Heart right ventricle (tissue), 16 donors: ENCODE data around the gene NCOA4. TPM values are rescaled to one million over a fixed set of nuclear protein-coding genes. Genes with fewer than 3 reads are reported as not detected.

Experiments
- ATAC-seq, 8 donors: fragments of 200-7000 bp; cut with Tn5 transposase; one replicate each; pipeline ENCODE4 v1.9.1; 2020; ENCODE audit warnings: mild to moderate bottlenecking in 8 of 8, moderate library complexity in 8 of 8, moderate number of reproducible peaks in 1 of 8
- DNase-seq, 2 donors: peaks; one replicate each; pipeline ENCODE4 v3.0.0-alpha.2; 2020
- H3K27ac ChIP-seq, 10 donors: fragments of 200-600 bp; sonication (generic) in 2 of 10; one replicate each; pipeline versions ENCODE4 v1.5.0 to v1.8.0; 2020 to 2022; ENCODE audit warnings: mild to moderate bottlenecking in 3 of 10
- H3K27me3 ChIP-seq, 7 donors: fragments of 200-600 bp; one replicate each; pipeline ENCODE4 v1.8.0; 2021 to 2022; ENCODE audit warnings: mild to moderate bottlenecking in 2 of 7
- H3K36me3 ChIP-seq, 9 donors: fragments of 200-600 bp; sonication (generic) in 1 of 9; one replicate each; pipeline versions ENCODE4 v1.5.0 to v1.8.0; 2020 to 2022; ENCODE audit warnings: mild to moderate bottlenecking in 2 of 9
- H3K4me1 ChIP-seq, 9 donors: fragments of 200-600 bp; sonication (generic) in 1 of 9; one replicate each; pipeline versions ENCODE4 v1.5.0 to v1.8.0; 2020 to 2022; ENCODE audit warnings: mild to moderate bottlenecking in 4 of 9
- H3K4me3 ChIP-seq, 10 donors: fragments of 200-600 bp; sonication (generic) in 2 of 10; one replicate each; pipeline versions ENCODE4 v1.5.0 to v1.8.0; 2020 to 2022; ENCODE audit warnings: mild to moderate bottlenecking in 7 of 10, moderate library complexity in 2 of 10
- H3K9me3 ChIP-seq, 11 donors: fragments of 200-600 bp in 10 of 11; sonication (generic) in 2 of 11; one replicate each; pipeline versions ENCODE4 v1.5.0 to v1.8.0; 2013 to 2022; ENCODE audit warnings: mild to moderate bottlenecking in 2 of 11, control low read depth in 1 of 11, moderate library complexity in 1 of 11
- CTCF ChIP-seq, 9 donors: fragments of 200-600 bp; sonication (generic) in 2 of 9; IDR thresholded peaks; one replicate each; pipeline versions ENCODE4 v1.5.0 to v1.8.0; 2021 to 2022; ENCODE audit warnings: antibody characterized with exemption in 9 of 9, mild to moderate bottlenecking in 5 of 9, moderate library complexity in 1 of 9
- WGBS, 2 donors: extraction: QIAGEN DNeasy Blood & Tissue Kit; methylation state at CpG; one replicate each; pipeline ENCODE4 v1.1.7; 2013; ENCODE audit warnings: inconsistent platforms in 1 of 2; 5-methylcytosine and 5-hydroxymethylcytosine counted together
- intact Hi-C, 10 donors: fragments of 100-400 bp; cut with DNase I; formaldehyde crosslinking; loops; one replicate each; pipeline versions ENCODE4 v1.11.1 to v1.14.2; 2022
- polyA plus RNA-seq, 2 donors: library from polyadenylated mRNA; stranded (reverse); fragments of 200-250 nt; gene quantifications; one replicate each; pipeline ENCODE4 v1.2.3, GENCODE V29; 2013
- total RNA-seq, 10 donors: library from RNA; stranded (reverse); fragmentation: NEBNext Ultra II Directional in 3 of 10; extraction: Animal tissue kit (Norgen Biotek cat#: 25700) in 3 of 10; gene quantifications; one replicate each; pipeline versions ENCODE4 v1.2.1 to v1.2.4, GENCODE V29; 2021 to 2023
- donor health status: Arrhythmogenic right ventricular cardiomyopathy.
- donor health status: ischemic (EF 13 %, LVEDD 7.1; RV severe dilation, severe dysfunction).
- donor health status: healthy with polysubstance abuse.
- donor health status: DM: no; HTN: yes; CAD: no.
- donor health status: DM: no; HTN: no; CAD: no.
- donor health status: ischemic (EF 25% LVEDD 6.9; RV normal size, moderate dysfunction).
- donor health status: ischemic (EF 25% LVEDD 5.7; RV mildly dilated, moderate dysfunction).
- donor health status: healthy.
- donor health status: DM: yes; HTN: yes; CAD: no.
- donor health status: Ischemic cardiomyopathy.
- donor health status: ischemic (EF 35%, LVEDD 5.7; RV mildly dilated, moderate dysfunction).
- donor health status: nonischemic (EF 11% LVEDD 7.7; RV severe dilation, severe dysfunction).
- donor health status: DM: yes; HTN: yes; CAD: no.
- donor health status: PGD.
- donor health status: ischemic (EF 29% LVEDD 5.4; RV normal size, mild dysfunction).
- donor health status: nonischemic (EF 23%, LVEDD 6.1; RV moderate dilation, normal function).

The NCOA4 gene
- total and polyA plus RNA-seq, 12 donors = 36.7 to 287 (median 256) TPM

GRCh38 chr10:46031648-46032532 lies 1.5 kb upstream of the NCOA4 start:
- TF ChIP-seq CTCF (IDR thresholded peaks at IDR 0.05) = no peak
- ATAC-seq (no peak), DNase-seq (no peak)
- H3K4me3 ChIP-seq = no peak overlapping the region
- H3K27ac ChIP-seq = no peak overlapping the region
- H3K9me3 ChIP-seq = no peaks in the 10 kb centered on the region
- peaks cover 14 to 40% (median 34%) of the 10 kb centered on the region in 9 donors for H3K4me1 ChIP-seq
- WGBS, 2 donors = 77 to 79% methylated on average over 6 of the region's 6 CpGs
- intact Hi-C loops = no loop called here
- peaks cover 0 to 11% (median 0%) of the 10 kb centered on the region in 9 donors for H3K36me3 ChIP-seq
- H3K27me3 ChIP-seq = peaks cover 0 to 5% (median 0%) of the 10 kb centered on the region in 7 donors

DNA sequence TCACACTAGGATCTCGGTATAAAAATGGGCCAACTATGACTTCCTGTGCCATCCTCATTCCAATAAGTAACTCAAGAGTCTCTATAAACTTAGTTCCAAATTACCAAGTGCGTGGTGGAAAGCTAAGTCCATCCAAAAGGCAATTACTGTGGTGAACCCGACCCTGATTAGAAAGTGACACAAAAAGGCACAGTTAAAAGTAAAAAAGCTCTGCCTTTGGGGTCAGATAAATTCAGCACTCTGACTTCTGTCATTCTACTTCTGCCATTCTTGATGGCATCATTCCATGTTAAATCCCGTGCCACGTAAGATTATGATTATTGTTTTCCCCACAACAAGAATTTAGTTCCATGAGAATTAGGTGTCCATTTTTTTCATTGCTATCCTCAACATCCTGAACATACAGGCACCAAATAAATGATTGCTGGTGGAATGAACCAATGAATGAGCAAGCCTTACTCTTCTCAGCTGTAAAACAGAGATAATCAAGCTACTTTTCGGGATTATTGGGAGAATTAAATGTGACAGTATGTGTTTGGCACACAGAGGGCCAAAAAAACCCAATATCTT lies 877 bp downstream of the NCOA4 start:
- no peak for ATAC-seq
- peaks cover 21 to 64% (median 56%) of the 10 kb centered on the region in 9 donors for H3K4me1 ChIP-seq

DNA sequence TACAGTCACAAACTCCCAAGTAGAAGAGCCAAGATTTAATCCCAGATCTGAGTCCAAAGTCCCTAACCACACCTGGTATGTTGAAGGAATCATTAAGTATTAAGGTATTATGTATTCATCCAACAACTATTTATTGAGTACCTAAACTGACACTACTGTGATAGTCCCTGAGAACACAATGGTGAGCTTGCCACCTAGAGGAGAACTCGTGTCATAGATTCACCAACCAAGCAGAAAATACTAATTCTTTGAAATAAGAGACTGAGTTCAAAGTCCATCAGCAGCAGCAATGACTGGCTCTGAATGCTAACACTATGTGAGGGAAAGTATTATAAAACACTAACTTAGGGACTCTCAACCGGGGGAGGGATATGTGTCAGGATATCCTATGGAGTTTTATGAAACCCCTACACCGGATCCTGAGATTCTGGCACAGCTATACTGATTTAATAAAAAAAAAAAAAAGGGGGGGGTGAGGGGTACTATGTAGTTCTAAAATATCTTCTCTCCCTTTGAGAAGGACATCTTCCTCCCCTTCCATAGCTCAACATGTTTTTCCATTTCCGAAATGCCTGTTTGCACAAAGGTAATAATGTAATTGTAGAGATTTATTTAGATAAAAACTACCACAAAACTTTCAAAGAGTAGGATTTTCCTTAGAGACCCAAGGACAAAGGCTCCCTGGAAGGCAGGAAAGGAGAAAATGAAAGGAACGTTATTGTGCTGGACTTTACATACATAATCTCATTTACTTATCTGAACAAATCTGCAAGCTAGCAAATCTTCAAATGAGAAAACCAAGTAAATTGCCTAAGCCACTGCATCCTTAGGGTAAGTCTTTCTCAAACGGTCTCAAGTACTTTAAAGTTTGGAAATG lies 1.6 kb downstream of the NCOA4 start:
- Histone ChIP-seq H3K9me3 (no peaks in the 10 kb centered on the region), H3K27me3 (no peaks in the 10 kb centered on the region), H3K4me1 (peaks cover 22 to 69% (median 63%) of the 10 kb centered on the region in 9 donors), H3K27ac (peak overlapping the region in 8 of 10 donors; percentile 92 to 98 (median 96)), H3K4me3 (peak overlapping the region; percentile 71 to 97 (median 86)), H3K36me3 (peaks cover 0 to 11% (median 0%) of the 10 kb centered on the region in 9 donors)
- TF ChIP-seq CTCF (IDR thresholded peaks at IDR 0.05) = peak in 8 of 9 donors; percentile 22 to 73 (median 64)
- WGBS, 2 donors = 14 to 21% methylated on average over 6 of the region's 6 CpGs
- intact Hi-C loops = loop anchor here in 2 of 10 donors (10.0 kb wide), 1 partner anchor 54 kb away; the partner anchor contains the start of gene TIMM23 (in 2 of the 2)
- DNase-seq (peak in 1 of 2 donors; percentile 16), ATAC-seq (no peak)

More for the DNA sequence above, 877 bp downstream of the NCOA4 start:
- H3K9me3 ChIP-seq = no peaks in the 10 kb centered on the region
- no peak for TF ChIP-seq CTCF (IDR thresholded peaks at IDR 0.05)
- peak overlapping the region; percentile 71 to 97 (median 86) for H3K4me3 ChIP-seq
- no peak for DNase-seq
- intact Hi-C loops = loop anchor here in 2 of 10 donors (10.0 kb wide), 1 partner anchor 55 kb away; the partner anchor contains the start of gene TIMM23 (in 2 of the 2)
- WGBS, 2 donors = 8 to 9% methylated on average over 6 of the region's 6 CpGs
- H3K27ac ChIP-seq = peak overlapping the region; percentile 84 to 98 (median 96)
- no peaks in the 10 kb centered on the region for H3K27me3 ChIP-seq
- peaks cover 0 to 11% (median 0%) of the 10 kb centered on the region in 9 donors for H3K36me3 ChIP-seq
